AG09319 (cell line): ENCODE measurements around the gene TRIM31.

Source experiments
- DNase-seq: peaks from one replicate; pipeline ENCODE4 v3.0.0-alpha.2; 2010; ENCODE audit warnings: low read depth; ENCODE audit errors: extremely low read depth
- TF ChIP-seq, protein P1 (sequence below): IDR thresholded peaks from 2 replicates; pipeline ENCODE4 v1.5.1; 2011; ENCODE audit warnings: low read depth, mild to moderate bottlenecking, inconsistent platforms, low read length, moderate library complexity

The TRIM31 gene

DNA sequence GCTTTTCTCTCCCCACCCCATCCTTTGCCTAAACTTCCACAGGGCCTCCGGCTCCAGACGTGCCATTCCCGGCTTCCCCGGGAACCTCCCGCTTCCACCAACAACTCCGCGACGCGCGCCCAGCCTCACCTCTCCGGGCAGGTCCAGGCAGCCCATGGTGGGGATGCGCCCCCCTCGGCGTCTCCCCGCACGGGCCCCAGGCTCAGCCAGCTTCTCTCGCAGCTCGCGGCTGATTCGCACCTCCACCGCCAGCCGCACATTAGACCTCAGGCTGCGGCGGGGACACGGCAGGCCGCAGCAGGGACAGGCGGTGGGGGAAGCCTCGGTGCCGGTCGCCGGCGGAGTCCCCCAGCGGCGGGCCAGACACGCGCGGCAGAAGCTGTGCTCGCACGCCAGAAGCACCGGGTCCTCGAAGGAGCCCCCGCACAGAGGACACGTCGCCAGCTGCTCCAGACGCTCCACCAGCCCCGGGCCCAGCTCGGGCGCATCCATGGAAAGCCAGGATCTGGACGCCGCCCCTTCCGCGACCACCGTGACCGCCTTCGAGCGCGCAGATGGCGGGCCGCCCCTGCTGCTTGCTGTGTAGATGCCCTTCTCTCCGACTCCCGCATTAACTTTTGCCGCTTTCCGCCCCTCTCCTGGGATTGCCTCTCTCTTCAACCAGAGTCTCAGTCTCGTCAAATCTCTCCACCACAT is 37.6 kb downstream of the TRIM31 start, which contains the start of gene RNF39:
RNF39 (minus strand) TSS at position 676 of the 696 bp plus-strand sequence; CDS start at position 492, 184 bp downstream.
- DNase-seq: no peak
- TF ChIP-seq, protein P1, sequence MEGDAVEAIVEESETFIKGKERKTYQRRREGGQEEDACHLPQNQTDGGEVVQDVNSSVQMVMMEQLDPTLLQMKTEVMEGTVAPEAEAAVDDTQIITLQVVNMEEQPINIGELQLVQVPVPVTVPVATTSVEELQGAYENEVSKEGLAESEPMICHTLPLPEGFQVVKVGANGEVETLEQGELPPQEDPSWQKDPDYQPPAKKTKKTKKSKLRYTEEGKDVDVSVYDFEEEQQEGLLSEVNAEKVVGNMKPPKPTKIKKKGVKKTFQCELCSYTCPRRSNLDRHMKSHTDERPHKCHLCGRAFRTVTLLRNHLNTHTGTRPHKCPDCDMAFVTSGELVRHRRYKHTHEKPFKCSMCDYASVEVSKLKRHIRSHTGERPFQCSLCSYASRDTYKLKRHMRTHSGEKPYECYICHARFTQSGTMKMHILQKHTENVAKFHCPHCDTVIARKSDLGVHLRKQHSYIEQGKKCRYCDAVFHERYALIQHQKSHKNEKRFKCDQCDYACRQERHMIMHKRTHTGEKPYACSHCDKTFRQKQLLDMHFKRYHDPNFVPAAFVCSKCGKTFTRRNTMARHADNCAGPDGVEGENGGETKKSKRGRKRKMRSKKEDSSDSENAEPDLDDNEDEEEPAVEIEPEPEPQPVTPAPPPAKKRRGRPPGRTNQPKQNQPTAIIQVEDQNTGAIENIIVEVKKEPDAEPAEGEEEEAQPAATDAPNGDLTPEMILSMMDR: no peak

DNA sequence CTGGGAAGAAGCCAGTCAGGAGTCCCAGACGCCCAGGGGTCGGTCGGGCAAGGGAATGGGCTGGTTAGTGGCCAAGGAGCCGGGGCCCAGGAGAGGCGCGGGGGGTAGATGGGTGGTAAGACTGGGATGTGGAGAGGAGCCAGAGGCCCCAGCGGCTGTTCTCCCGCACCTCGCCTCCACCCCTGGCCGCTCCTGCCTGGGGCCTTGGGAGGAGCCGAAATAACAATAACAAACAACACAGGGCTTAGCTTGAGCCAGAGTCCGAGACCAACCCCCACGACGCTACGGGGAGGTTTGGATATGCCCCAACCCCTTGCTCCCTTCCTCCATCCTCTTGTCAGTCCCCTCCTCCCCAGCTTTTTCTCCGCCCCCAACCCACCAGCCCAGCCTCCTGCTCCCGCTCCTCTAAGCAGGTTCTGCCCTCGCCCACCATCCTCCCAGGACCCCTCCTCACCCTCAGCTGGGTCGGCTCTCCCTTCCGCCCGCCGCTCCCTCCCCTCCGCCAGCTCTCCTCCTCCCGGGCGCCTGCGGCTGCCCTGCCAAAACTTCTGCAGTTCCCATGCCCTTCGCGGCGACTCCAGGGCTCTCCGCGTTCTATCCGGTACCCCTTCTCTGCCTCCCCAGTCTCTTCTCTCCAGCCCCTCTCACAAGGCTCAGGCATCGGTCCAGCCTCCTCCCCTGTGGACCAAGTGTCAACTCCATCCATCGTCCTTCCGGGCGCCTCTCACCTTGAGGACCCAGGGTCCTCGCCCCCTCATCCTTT is 38.4 kb downstream of the TRIM31 start:
- TF ChIP-seq, protein P1: no peak
- no peak for DNase-seq

DNA sequence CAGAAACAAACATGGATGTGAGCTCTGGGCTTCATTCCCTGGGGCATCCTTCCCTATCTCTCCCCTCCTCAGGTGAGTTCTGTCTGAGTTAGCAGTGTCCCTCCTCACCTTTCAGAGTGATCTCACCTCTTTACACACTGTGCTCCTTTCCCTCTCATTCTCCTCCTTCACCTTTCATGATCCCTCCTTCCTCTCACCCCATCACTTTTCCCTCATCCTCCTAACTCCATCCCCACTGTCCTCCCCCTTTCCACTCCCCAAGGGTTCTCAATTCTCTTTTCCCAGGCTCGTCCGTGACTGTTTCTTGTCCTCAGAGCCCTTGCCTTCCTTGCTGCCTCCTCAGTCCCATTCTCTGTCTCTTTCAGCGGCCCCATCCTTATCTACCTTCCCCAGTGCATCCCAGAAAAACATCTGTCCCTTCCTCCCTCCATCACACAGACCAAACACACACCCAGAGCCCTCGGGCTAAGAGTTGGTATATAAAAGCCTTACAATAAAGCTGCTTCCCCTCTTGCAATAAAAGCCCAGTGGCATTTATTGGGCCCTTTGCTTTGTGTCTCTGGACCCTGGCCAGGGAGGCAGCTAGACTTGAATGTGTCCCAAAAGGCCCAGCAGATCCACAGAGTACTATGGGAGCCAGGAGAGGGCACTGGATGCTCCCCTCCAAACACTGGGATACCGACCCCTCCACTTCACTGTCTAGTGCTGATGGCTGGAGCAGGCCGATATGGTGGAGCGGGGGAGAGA is 39.2 kb downstream of the TRIM31 start:
- TF ChIP-seq, protein P1: no peak
- DNase-seq: no peak

DNA sequence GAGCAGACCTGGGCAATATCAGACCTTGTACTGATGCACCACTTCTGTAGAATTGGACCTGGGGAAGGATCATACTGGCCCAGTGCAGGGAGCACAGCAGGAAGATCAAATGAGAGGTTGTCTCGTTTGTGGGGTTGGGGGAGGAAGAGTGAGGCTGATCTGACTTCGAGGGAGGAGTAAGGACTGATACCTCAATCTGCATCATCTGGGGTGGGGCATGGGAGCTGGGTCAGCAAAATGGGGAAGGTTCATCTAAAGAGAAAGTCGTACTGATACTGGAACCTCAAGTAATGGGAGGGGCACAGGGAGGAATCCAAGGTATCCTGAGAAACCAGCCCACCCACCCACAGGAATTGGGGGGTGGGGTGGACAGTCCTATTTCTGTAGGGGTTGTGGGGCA is 41.0 kb downstream of the TRIM31 start:
- no peak for DNase-seq
- TF ChIP-seq, protein P1: no peak

DNA sequence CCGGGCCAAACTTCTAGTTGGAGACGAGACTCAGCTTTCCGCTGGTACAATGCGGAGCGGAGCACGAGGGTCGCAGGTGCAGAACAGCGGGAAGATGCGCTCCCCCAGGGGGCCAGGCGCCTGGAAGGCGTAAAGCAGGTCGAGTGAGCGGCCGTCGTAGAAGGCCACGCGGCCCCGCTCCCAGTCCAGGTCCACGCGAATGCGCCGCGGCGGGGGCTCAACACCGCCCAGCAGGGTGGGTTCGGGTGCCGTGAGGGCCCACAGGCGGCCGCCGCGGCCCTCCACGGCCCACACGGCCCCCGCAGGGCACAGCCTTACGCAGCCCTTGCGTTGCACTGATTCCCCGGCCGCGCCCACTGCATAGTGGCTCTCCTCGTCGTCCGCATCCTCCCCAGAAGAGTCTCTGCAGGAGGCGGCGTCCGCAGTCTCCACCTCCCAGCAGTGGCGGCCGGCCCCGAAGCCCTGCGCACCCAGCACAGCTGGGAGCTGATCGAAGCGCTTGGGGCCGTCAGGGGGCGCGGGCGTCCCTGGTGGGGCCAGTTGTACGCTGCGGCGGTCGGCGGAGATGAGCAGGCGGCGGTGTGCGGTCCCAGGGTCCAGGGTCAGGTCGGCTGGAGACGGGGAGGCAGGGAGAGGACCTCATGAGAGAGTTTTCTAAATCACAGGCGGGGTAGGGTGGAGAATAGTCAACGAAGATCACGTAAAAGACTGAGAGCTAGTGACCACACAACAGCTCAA is 41.6 kb downstream of the TRIM31 start:
- TF ChIP-seq, protein P1: no peak; the same call in 1 of the 2 replicates
- no peak for DNase-seq

DNA sequence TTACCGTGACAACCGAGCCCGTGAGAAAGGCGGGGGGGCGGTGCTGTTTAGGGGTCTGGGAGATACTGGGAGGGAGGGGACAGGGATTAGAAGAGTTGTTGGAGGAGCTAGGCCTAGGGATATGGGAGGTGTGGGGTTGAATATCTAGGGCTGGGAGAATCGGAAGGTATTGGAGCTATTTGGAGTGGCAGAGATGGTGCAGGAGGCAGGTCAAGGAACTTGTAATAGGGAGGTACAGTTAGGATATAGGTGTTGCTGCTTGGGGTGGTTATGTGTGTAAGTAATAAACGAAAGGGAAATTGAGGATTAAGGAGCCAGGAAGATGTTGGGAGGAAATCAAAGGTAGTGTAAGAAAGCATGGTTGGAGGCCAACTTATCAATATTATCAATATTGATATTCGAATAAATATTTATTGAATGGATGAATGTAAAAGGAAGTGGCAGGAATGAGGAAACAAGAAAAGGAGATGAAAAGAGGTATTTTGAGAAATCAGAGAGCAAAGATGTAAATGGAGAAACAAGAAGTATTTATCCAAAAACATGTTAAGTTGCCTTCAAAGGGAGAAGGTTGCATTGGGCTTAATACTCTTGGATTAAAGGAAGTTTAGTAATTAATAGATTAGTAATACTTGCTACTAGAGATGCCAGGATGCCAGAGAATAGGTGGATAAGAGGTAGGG is 45.3 kb downstream of the TRIM31 start:
- TF ChIP-seq, protein P1: no peak
- DNase-seq: no peak
